Measurements from ENCODE around the gene KLF11. TPM values are rescaled to one million over a fixed set of nuclear protein-coding genes. Genes with fewer than 3 reads are reported as not detected.

KLF11 gene
- total and polyA plus RNA-seq, 9 donors: 12.5 to 24.3 (median 21.4) TPM

DNA sequence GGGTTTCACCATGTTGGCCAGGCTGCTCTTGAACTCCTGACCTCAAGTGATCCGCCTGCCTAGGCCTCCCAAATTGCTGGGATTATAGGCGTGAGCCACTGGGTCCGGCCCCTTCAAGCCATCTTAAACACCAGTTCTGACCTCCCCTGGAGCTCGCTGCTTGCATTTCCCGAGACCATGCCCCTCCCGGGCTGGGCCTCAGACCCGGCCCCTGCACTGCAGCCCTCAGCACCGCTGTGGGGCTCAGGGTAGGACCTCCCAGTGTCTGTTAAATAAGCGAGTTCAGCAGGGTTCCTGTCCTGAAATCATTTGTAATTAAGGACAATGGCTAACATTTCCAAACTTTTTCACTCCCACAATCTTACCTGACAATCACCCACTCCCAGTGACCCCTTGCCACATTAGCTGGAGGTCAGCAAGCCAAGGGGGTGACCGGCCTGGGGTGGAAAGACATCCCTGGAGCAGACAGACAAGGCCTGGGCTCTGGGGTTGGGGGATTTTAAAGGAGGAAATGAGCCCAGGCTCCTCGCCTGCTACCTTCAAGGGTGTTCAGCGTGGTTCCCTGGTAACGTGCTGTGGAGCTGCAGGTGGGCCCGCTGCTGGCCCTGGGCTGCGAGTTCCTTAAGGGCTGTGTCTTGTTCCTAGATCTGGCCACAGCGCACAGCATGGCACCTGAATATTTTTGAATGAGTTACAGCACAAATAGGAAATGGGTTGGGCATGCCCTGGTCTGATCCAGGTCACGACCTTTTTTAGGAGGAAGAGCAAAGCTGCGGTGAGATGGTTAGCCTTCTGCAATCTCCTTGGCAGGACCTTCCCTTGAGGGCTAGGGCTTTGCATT, 21.8 kb downstream of the KLF11 start:
- H3K27me3 ChIP-seq (ENCODE audit: control insufficient read depth, insufficient read depth, low read length): no peaks in the 10 kb centered on the region
- WGBS (ENCODE audit: insufficient coverage): 76% methylated on average over 15 of the region's 18 CpGs
- peaks cover 20% of the 10 kb centered on the region for H3K4me1 ChIP-seq (ENCODE audit: control insufficient read depth, insufficient read depth, low read length)
- peaks cover 3% of the 10 kb centered on the region for H3K9me3 ChIP-seq (replicated peaks; ENCODE audit: control insufficient read depth, low read depth, low read length)
- no peaks in the 10 kb centered on the region for H3K36me3 ChIP-seq (ENCODE audit: control insufficient read depth, insufficient read depth, low read length)
- no peak for DNase-seq
- H3K4me3 ChIP-seq (ENCODE audit: low read length): no peak overlapping the region
- no peak overlapping the region for H3K27ac ChIP-seq (ENCODE audit: low read length)

DNA sequence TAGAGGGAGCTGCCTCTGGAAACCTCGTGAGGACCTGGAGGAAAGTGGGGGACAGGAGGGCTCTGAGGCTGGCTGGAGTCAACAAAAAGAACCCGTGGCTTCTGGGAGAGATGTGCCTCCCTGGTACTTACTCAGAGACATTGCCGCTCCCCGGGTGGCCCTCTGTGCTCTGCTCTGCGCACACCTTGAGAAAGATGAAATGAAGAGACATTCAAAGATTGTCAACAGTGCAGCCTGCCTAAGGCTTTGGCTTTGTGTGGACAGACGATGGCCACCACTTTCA, 22.4 kb downstream of the KLF11 start:
- no peaks in the 10 kb centered on the region for H3K27me3 ChIP-seq (ENCODE audit: control insufficient read depth, insufficient read depth, low read length)
- no peak for DNase-seq
- no peaks in the 10 kb centered on the region for H3K36me3 ChIP-seq (ENCODE audit: control insufficient read depth, insufficient read depth, low read length)
- no peak overlapping the region for H3K27ac ChIP-seq (ENCODE audit: low read length)
- no peak overlapping the region for H3K4me3 ChIP-seq (ENCODE audit: low read length)
- peaks cover 15% of the 10 kb centered on the region for H3K4me1 ChIP-seq (ENCODE audit: control insufficient read depth, insufficient read depth, low read length)
- peaks cover 3% of the 10 kb centered on the region for H3K9me3 ChIP-seq (replicated peaks; ENCODE audit: control insufficient read depth, low read depth, low read length)
- 70% methylated on average over 5 of the region's 6 CpGs for WGBS (ENCODE audit: insufficient coverage)

GRCh38 chr2:10067330-10067729, 24.0 kb downstream of the KLF11 start:
- DNase-seq: no peak
- no CpG with 5 or more reads among the region's 2 CpGs for WGBS (ENCODE audit: insufficient coverage)

DNA sequence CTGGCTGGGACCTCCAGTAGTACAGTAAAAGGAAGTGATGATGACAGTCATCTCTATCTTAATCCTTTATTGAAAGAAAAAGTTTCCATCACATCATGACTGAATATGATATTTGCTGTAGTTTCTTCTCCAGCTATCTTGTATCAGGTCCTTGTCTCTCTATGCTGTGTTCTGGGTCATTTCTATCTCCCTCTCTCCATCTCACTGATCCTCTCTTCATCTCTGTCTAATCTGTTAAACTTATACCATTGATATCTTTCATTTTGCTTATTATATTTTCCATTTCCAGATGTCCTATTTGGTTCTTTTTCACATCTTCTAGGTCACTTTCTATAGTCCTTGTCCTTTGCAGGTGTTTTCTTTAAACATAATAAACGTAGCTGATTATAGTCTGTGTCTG, 24.5 kb downstream of the KLF11 start:
- DNase-seq: no peak
- Histone ChIP-seq H3K36me3 (ENCODE audit: control insufficient read depth, insufficient read depth, low read length) (no peaks in the 10 kb centered on the region), H3K27ac (ENCODE audit: low read length) (no peak overlapping the region), H3K4me3 (ENCODE audit: low read length) (no peak overlapping the region), H3K27me3 (ENCODE audit: control insufficient read depth, insufficient read depth, low read length) (no peaks in the 10 kb centered on the region), H3K9me3 (replicated peaks; ENCODE audit: control insufficient read depth, low read depth, low read length) (peaks cover 3% of the 10 kb centered on the region), H3K4me1 (ENCODE audit: control insufficient read depth, insufficient read depth, low read length) (peaks cover 7% of the 10 kb centered on the region)
- no CpG with 5 or more reads among the region's 1 CpG for WGBS (ENCODE audit: insufficient coverage)

More at GRCh38 chr2:10067330-10067729, 24.0 kb downstream of the KLF11 start:
- Histone ChIP-seq H3K4me1 (ENCODE audit: control insufficient read depth, insufficient read depth, low read length) (peaks cover 5% of the 10 kb centered on the region), H3K4me3 (ENCODE audit: low read length) (no peak overlapping the region), H3K36me3 (ENCODE audit: control insufficient read depth, insufficient read depth, low read length) (no peaks in the 10 kb centered on the region), H3K27me3 (ENCODE audit: control insufficient read depth, insufficient read depth, low read length) (no peaks in the 10 kb centered on the region), H3K27ac (ENCODE audit: low read length) (no peak overlapping the region), H3K9me3 (replicated peaks; ENCODE audit: control insufficient read depth, low read depth, low read length) (peaks cover 3% of the 10 kb centered on the region)

DNA sequence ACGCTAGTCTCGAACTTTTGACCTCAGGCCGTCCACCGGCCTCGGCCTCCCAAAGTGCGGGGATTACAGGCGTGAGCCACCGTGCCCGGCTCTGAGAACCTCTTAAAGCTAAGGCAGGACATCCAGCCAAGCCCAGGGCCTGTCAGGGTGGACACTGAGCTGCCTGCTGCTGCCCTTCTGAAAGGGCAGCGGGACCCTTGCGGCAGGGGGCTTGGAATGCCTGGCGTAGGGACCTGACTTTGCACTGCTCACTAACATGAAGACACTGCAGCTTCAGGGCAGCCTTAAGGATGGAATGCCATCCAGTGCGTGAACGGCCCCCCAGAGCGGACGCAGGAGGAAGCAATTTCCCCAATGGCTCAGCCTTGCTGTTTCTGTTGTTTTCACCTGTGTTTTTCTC, 27.8 kb downstream of the KLF11 start:
- Histone ChIP-seq H3K36me3 (ENCODE audit: control insufficient read depth, insufficient read depth, low read length) (no peaks in the 10 kb centered on the region), H3K27me3 (ENCODE audit: control insufficient read depth, insufficient read depth, low read length) (peaks cover 15% of the 10 kb centered on the region), H3K27ac (ENCODE audit: low read length) (no peak overlapping the region), H3K4me1 (ENCODE audit: control insufficient read depth, insufficient read depth, low read length) (peaks cover 13% of the 10 kb centered on the region), H3K9me3 (replicated peaks; ENCODE audit: control insufficient read depth, low read depth, low read length) (peaks cover 3% of the 10 kb centered on the region), H3K4me3 (ENCODE audit: low read length) (no peak overlapping the region)
- DNase-seq: no peak
- WGBS (ENCODE audit: insufficient coverage): 85% methylated on average over 16 of the region's 16 CpGs

- WGBS (ENCODE audit: insufficient coverage): 90% methylated on average over 4 of the region's 7 CpGs
- H3K27ac ChIP-seq (ENCODE audit: low read length): no peak overlapping the region
- H3K4me1 ChIP-seq (ENCODE audit: control insufficient read depth, insufficient read depth, low read length): peaks cover 13% of the 10 kb centered on the region
- H3K27me3 ChIP-seq (ENCODE audit: control insufficient read depth, insufficient read depth, low read length): peaks cover 20% of the 10 kb centered on the region
- peaks cover 3% of the 10 kb centered on the region for H3K9me3 ChIP-seq (replicated peaks; ENCODE audit: control insufficient read depth, low read depth, low read length)
- no peak for DNase-seq
- no peaks in the 10 kb centered on the region for H3K36me3 ChIP-seq (ENCODE audit: control insufficient read depth, insufficient read depth, low read length)
- no peak overlapping the region for H3K4me3 ChIP-seq (ENCODE audit: low read length)
Observed at GRCh38 chr2:10071595-10071994, 28.2 kb downstream of the KLF11 start.

GRCh38 chr2:10072656-10073480, 29.5 kb downstream of the KLF11 start:
- Histone ChIP-seq H3K9me3 (replicated peaks; ENCODE audit: control insufficient read depth, low read depth, low read length) (peaks cover 2% of the 10 kb centered on the region), H3K27ac (ENCODE audit: low read length) (no peak overlapping the region), H3K4me3 (ENCODE audit: low read length) (no peak overlapping the region), H3K36me3 (ENCODE audit: control insufficient read depth, insufficient read depth, low read length) (no peaks in the 10 kb centered on the region), H3K4me1 (ENCODE audit: control insufficient read depth, insufficient read depth, low read length) (peaks cover 13% of the 10 kb centered on the region), H3K27me3 (ENCODE audit: control insufficient read depth, insufficient read depth, low read length) (peaks cover 32% of the 10 kb centered on the region)
- DNase-seq: peak; percentile 92
- WGBS (ENCODE audit: insufficient coverage): 4% methylated on average over 10 of the region's 20 CpGs

GRCh38 chr2:10073706-10074105, 30.4 kb downstream of the KLF11 start:
- DNase-seq: no peak
- H3K27me3 ChIP-seq (ENCODE audit: control insufficient read depth, insufficient read depth, low read length): peaks cover 39% of the 10 kb centered on the region
- 50% methylated on average over 7 of the region's 8 CpGs for WGBS (ENCODE audit: insufficient coverage)
- no peak overlapping the region for H3K4me3 ChIP-seq (ENCODE audit: low read length)
- H3K4me1 ChIP-seq (ENCODE audit: control insufficient read depth, insufficient read depth, low read length): peaks cover 20% of the 10 kb centered on the region
- no peaks in the 10 kb centered on the region for H3K9me3 ChIP-seq (replicated peaks; ENCODE audit: control insufficient read depth, low read depth, low read length)
- no peak overlapping the region for H3K27ac ChIP-seq (ENCODE audit: low read length)
- no peaks in the 10 kb centered on the region for H3K36me3 ChIP-seq (ENCODE audit: control insufficient read depth, insufficient read depth, low read length)

- DNase-seq: no peak
- Histone ChIP-seq H3K27ac (ENCODE audit: low read length) (no peak overlapping the region), H3K27me3 (ENCODE audit: control insufficient read depth, insufficient read depth, low read length) (peaks cover 43% of the 10 kb centered on the region), H3K4me3 (ENCODE audit: low read length) (no peak overlapping the region), H3K36me3 (ENCODE audit: control insufficient read depth, insufficient read depth, low read length) (no peaks in the 10 kb centered on the region), H3K9me3 (replicated peaks; ENCODE audit: control insufficient read depth, low read depth, low read length) (no peaks in the 10 kb centered on the region), H3K4me1 (ENCODE audit: control insufficient read depth, insufficient read depth, low read length) (peaks cover 26% of the 10 kb centered on the region)
- WGBS (ENCODE audit: insufficient coverage): 63% methylated on average over 11 of the region's 13 CpGs
Observed at GRCh38 chr2:10075101-10075500, 31.8 kb downstream of the KLF11 start.

DNA sequence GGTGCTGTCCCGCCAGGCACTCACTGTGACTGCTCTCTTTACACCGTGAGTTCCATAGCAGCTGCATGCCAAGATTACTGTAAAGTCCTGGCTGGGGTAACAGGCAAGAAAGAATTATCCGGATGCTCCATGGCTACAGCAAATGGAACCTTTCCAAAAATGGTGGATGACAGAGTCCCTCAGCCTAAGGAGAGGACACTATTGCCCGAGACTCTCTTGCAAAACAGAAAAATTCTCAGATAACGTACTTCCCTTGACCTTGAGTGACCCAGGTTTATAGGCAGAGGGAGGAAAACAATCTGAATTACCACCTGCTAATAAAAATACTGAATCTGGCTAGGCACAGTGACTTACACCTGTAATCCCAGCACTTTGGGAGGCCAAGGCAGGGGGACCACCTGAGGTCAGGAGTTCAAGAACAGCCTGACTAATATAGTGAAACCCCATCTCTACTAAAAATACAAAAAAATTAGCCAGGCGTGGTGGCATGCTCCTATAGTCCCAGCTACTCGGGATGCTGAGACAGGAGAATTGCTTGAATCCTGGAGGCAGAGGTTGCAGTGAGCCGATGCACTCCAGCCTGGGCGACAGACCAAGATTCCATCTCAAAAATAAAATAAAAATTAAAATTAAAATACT, 32.3 kb downstream of the KLF11 start:
- no peaks in the 10 kb centered on the region for H3K9me3 ChIP-seq (replicated peaks; ENCODE audit: control insufficient read depth, low read depth, low read length)
- no peak overlapping the region for H3K4me3 ChIP-seq (ENCODE audit: low read length)
- H3K4me1 ChIP-seq (ENCODE audit: control insufficient read depth, insufficient read depth, low read length): peaks cover 29% of the 10 kb centered on the region
- 47% methylated on average over 3 of the region's 9 CpGs for WGBS (ENCODE audit: insufficient coverage)
- H3K36me3 ChIP-seq (ENCODE audit: control insufficient read depth, insufficient read depth, low read length): no peaks in the 10 kb centered on the region
- no peak for DNase-seq
- peaks cover 48% of the 10 kb centered on the region for H3K27me3 ChIP-seq (ENCODE audit: control insufficient read depth, insufficient read depth, low read length)
- no peak overlapping the region for H3K27ac ChIP-seq (ENCODE audit: low read length)

All from muscle of leg (tissue), 11 donors.